ENCODE data around the gene COL27A1. TPM values are rescaled to one million over a fixed set of nuclear protein-coding genes. Genes with fewer than 3 reads are reported as not detected.

COL27A1 gene
- total RNA-seq, 3 donors from 2014 or later, result 3.5 to 22.0 (median 6.7) TPM

GRCh38 chr9:114116126-114116747, 39.1 kb upstream of the COL27A1 start:
- no peak overlapping the region for H3K4me3 ChIP-seq
- no peaks in the 10 kb centered on the region for H3K36me3 ChIP-seq
- H3K27ac ChIP-seq, result no peak overlapping the region
- intact Hi-C loops (cut with DNase I; ENCODE audit: low total_unique reads), result no loop called here
- H3K27me3 ChIP-seq, result no peaks in the 10 kb centered on the region
- no peak for DNase-seq (ENCODE audit: low spot score in 2 of 2)
- H3K4me1 ChIP-seq, result peaks cover 0 to 5% of the 10 kb centered on the region in 2 donors
- no peak for TF ChIP-seq CTCF (IDR thresholded peaks at IDR 0.05)
- TF ChIP-seq POLR2AphosphoS5 (IDR thresholded peaks at IDR 0.05), result no peak
- no peak for TF ChIP-seq POLR2A (IDR thresholded peaks at IDR 0.05)
- no peaks in the 10 kb centered on the region for H3K9me3 ChIP-seq

- no peak overlapping the region for H3K4me3 ChIP-seq
- TF ChIP-seq CTCF (IDR thresholded peaks at IDR 0.05) (no peak), POLR2AphosphoS5 (IDR thresholded peaks at IDR 0.05) (no peak), POLR2A (IDR thresholded peaks at IDR 0.05) (no peak)
- intact Hi-C loops (cut with DNase I; ENCODE audit: low total_unique reads), result no loop called here
- DNase-seq (ENCODE audit: low spot score in 2 of 2), result no peak
- H3K9me3 ChIP-seq, result no peaks in the 10 kb centered on the region
- H3K36me3 ChIP-seq, result no peaks in the 10 kb centered on the region
- no peaks in the 10 kb centered on the region for H3K27me3 ChIP-seq
- H3K4me1 ChIP-seq, result peaks cover 0 to 5% of the 10 kb centered on the region in 2 donors
- H3K27ac ChIP-seq, result peak overlapping the region; percentile 66 to 81
Measured at GRCh38 chr9:114117614-114117995, 37.7 kb upstream of the COL27A1 start.

GRCh38 chr9:114117996-114118830, 37.1 kb upstream of the COL27A1 start:
- peak overlapping the region in 1 of 3 donors; percentile 36 for H3K4me3 ChIP-seq
- H3K36me3 ChIP-seq, result no peaks in the 10 kb centered on the region
- TF ChIP-seq POLR2AphosphoS5 (IDR thresholded peaks at IDR 0.05) (no peak), POLR2A (IDR thresholded peaks at IDR 0.05) (no peak), CTCF (IDR thresholded peaks at IDR 0.05) (no peak)
- intact Hi-C loops (cut with DNase I; ENCODE audit: low total_unique reads), result no loop called here
- H3K27me3 ChIP-seq, result no peaks in the 10 kb centered on the region
- peak in 1 of 2 donors; percentile 42 for DNase-seq (ENCODE audit: low spot score in 2 of 2)
- H3K4me1 ChIP-seq, result peaks cover 0 to 4% of the 10 kb centered on the region in 2 donors
- peak overlapping the region; percentile 66 to 81 for H3K27ac ChIP-seq
- H3K9me3 ChIP-seq, result no peaks in the 10 kb centered on the region

- Histone ChIP-seq H3K27me3 (no peaks in the 10 kb centered on the region), H3K36me3 (no peaks in the 10 kb centered on the region), H3K4me1 (no peaks in the 10 kb centered on the region), H3K9me3 (no peaks in the 10 kb centered on the region), H3K27ac (peak overlapping the region in 1 of 2 donors; percentile 7), H3K4me3 (no peak overlapping the region)
- intact Hi-C loops (cut with DNase I; ENCODE audit: low total_unique reads), result no loop called here
- no peak for TF ChIP-seq POLR2A (IDR thresholded peaks at IDR 0.05)
- TF ChIP-seq CTCF (IDR thresholded peaks at IDR 0.05), result no peak
- TF ChIP-seq POLR2AphosphoS5 (IDR thresholded peaks at IDR 0.05), result no peak
- no peak for DNase-seq (ENCODE audit: low spot score in 2 of 2)
Measured at GRCh38 chr9:114119242-114120191, 35.8 kb upstream of the COL27A1 start.
